GM19035 (cell line): ENCODE measurements around the gene BANF2.

Experiments used
- ATAC-seq: cut with Tn5 transposase; IDR thresholded peaks from one replicate; pipeline ENCODE4 v1.9.1; 2021; ENCODE audit not compliant: unreplicated experiment

BANF2 gene

GRCh38 chr20:17663486-17663885, 36.3 kb upstream of the BANF2 start:
- no peak for ATAC-seq

GRCh38 chr20:17664025-17664633, 35.6 kb upstream of the BANF2 start:
- ATAC-seq, result no peak

GRCh38 chr20:17665756-17666155, 34.0 kb upstream of the BANF2 start:
- ATAC-seq, result no peak

GRCh38 chr20:17666481-17666880, 33.3 kb upstream of the BANF2 start:
- ATAC-seq, result no peak

GRCh38 chr20:17667445-17667844, 32.3 kb upstream of the BANF2 start:
- no peak for ATAC-seq

- no peak for ATAC-seq
Observed at GRCh38 chr20:17668432-17668831, 31.3 kb upstream of the BANF2 start.

GRCh38 chr20:17669306-17669931, 30.3 kb upstream of the BANF2 start:
- ATAC-seq, result no peak

GRCh38 chr20:17671011-17671410, 28.8 kb upstream of the BANF2 start:
- no peak for ATAC-seq

- no peak for ATAC-seq
Observed at GRCh38 chr20:17671565-17671964, 28.2 kb upstream of the BANF2 start.

- no peak for ATAC-seq
Observed at GRCh38 chr20:17673084-17673483, 26.7 kb upstream of the BANF2 start.

- ATAC-seq, result no peak
Observed at GRCh38 chr20:17674722-17675518, 24.8 kb upstream of the BANF2 start.

- ATAC-seq, result no peak
Observed at GRCh38 chr20:17675519-17676377, 24.0 kb upstream of the BANF2 start.

GRCh38 chr20:17676378-17676759, 23.4 kb upstream of the BANF2 start:
- ATAC-seq, result no peak

- no peak for ATAC-seq
Observed at GRCh38 chr20:17676942-17677341, 22.8 kb upstream of the BANF2 start.

GRCh38 chr20:17678295-17678694, 21.5 kb upstream of the BANF2 start:
- ATAC-seq, result no peak

GRCh38 chr20:17678886-17679285, 20.9 kb upstream of the BANF2 start:
- ATAC-seq, result no peak

- ATAC-seq, result no peak
Observed at GRCh38 chr20:17679941-17680835, 19.6 kb upstream of the BANF2 start.

GRCh38 chr20:17680836-17681725, 18.7 kb upstream of the BANF2 start:
- peak; percentile 43 for ATAC-seq

- peak; percentile 20 for ATAC-seq
Observed at GRCh38 chr20:17681726-17682102, 18.1 kb upstream of the BANF2 start.
